ENCODE measurements around the gene MEIS2.

The MEIS2 gene

DNA sequence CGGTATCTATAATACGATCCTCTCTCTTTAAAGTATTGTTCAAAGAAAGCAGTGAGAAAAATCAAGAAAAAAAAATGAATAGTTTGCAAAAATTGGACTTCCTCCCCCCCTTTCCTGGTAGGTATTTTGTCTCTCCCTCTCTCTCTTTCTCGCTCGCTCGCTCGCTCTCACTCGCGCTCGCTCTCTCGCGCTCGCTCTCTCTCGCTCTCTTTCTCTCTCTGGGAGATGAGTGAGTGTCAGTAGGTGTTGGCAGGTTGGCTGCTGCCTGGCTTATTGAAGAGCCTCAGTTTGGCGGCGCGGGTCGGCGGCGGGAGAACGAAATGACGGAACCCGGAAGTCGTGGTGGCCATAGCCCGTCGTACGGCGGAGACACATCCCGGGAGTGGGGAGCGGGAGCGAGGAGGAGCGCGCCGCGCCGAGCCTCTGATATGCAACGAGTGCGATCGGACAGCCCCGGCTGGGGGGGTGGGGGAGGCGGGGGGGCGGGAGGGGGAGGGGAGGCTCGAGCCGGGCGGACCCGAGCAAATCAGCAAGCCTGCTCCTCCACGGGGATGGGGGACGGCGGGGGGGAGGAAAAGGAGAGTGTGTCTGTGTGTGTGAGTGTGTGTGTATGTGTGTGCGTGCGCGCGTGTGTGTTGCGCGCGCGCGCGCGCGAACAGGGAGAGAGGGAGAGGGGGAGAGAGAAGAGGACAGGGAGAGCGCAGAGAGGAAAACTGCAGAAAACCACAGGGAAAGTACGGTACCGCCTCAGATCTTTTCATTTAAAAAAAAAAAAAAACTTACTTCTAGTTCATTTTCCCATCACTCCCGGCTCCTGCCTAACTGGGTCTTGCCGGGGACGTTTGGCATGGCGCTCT lies at the start of gene MEIS2:
Gene MEIS2 (minus strand): TSS at position 441 of the 857 bp plus-strand sequence. CDS start 1,083 bp downstream, outside the sequence.
- peak; percentile 95 for DNase-seq

DNA sequence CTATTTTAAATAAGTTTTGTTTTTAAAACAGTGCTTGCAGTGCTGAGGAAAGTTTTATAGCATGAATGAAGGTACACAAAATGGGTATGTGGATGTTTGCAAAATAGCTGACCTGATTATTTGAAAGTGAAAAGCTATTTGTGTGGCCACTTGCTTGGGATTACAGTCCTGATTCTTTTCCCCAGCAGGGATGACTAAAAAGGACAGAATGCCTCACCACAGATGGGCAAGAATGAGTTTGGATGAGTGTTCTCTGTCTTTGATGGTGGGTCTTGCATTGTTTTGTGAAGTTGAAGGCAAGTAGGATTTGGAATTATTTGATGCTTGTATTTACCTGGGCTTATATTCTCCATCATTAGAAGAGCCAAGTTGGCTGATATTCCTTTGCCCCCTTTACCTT lies 48.8 kb upstream of the MEIS2 start:
- DNase-seq = no peak

DNA sequence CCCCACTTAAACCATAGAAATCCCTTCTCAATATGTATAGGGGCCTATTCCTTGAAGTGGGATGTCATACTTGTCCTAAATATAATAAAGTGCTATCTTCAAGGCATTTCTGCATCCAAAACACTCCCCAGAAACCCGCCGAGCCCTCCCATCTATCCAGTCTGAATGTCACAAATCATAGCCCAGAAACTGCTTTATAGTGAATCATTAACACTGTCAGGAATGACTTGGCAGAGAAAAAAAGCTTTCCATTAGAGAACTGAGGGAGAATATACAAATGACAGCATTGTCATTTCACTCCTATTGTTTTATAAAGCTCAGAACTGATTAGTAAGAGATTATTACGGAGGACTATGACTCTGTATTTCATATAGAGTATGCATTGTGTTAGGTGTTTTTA lies 48.4 kb upstream of the MEIS2 start:
- DNase-seq = no peak

DNA sequence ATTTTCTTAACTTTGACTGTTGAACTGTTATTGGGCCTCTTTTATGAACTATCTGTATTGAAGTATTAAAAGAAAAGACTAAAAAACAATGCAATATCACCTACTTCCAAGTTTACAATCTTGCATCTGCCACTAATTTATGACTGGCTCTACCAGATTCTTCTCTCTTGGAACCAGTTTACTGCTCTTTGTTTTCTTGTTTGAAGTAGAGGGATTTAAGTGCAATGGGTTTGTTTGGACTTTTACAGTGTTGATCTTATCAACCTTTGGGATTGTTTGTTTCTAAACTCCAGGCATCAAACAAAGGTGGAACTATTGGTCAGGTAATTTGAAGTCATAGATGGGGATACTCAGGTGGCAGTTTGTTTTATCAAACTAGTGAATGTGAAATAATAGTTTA lies 43.0 kb upstream of the MEIS2 start:
- DNase-seq = no peak

DNA sequence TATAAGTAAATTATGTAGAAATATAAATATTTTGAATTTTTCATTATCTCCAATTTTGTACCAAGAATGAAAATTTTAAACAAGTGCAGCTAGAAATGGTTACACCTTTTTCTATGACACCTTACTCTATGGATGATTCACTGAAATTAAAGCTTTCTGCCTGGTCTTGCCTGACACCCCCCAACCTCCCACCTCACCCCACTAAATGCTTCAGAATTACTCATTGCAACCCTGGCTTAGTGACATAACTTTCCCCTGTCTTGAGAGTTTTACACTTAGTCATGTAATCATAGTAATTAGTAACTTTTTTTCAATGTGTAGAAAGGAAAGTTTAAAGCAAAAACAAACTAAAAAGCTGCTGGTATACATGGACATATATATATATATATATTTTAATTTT lies 42.0 kb upstream of the MEIS2 start:
- no peak for DNase-seq

DNA sequence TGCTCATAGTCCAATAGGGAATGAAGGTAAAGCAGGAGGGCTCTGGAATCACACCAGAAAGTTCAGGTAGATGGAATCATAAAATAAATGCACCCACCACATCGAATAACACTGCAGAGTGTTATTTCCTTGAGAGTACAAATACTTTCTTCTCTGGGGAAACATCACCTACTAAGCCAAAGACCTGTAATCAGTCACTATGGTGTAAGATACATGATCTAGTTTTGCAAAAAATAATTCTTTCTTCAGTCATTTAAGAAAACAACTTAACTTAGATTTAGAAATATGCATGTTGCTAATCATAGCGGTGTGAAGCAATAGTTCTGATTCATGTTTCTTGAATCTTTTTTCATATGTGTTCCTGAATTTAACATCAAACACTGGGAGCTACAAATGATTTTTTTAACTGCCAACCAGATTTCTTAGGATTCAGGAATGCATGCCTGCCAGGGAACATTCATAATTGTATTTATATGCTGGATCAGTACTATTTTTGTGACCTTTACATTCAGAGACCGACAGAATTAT lies 40.2 kb upstream of the MEIS2 start:
- no peak for DNase-seq

DNA sequence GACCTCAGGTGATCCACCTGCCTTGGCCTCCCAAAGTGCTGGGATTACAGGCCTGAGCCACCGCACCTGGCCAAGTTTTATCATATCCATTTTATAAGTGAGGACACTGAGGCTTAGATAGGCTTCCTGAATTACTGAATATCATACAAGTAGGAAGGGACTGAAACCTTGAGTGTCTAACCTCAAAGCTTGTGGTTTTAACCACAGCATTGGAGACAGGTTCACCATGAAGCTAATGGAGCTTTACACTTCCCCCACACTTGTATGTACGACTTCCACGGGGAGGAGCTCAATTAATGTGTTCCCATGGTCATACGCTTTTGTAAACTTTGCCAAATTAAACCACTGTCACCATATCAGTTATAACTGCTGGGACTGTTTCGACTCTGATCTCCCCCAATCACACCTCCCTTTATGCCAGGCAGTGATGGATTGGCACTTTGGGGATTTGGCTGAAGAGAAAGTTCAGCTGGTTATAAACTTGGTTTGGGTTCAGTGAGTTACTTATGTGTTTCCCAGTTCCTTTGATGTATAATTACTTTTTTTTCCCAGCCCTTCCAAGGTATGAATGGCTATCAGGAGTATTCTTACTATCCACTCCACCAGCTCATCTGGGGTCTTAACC lies 38.4 kb upstream of the MEIS2 start:
- DNase-seq = peak; percentile 43

DNA sequence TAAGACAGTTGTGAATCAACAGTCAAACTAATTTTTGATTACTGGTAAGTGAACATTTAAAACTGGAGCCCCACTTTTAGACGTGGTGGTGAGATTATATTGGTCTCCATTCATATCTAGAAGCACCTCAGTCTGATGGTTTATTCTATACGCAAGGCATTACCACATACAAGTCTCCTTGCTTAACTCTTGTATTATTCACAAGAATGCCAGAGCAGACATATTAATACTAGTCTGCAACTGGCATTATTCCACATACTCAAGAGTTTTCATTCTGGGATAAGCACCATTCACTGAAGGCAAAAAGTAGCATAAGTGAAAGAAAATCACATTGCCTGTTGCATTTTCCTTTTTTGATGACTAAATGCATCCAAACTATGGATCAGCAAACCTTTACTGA lies 36.9 kb upstream of the MEIS2 start:
- DNase-seq = no peak

DNA sequence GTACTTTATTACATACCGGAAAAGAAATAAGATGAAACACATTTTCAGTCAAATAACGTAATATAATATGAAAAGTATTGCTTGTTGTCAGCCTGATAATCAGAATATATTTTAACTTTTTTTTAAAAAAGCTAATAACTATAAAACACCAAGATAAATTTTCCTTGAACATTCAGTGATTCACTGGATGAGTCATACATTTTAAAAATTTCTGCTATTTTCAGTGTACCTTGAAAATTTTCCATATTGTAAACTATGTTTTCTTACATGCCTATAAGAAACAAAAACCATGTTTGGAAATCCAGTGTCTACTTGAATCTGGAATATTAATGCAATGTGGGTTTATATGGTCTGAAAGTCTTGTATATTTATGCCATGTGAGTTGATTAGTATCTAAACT lies 36.3 kb upstream of the MEIS2 start:
- no peak for DNase-seq

DNA sequence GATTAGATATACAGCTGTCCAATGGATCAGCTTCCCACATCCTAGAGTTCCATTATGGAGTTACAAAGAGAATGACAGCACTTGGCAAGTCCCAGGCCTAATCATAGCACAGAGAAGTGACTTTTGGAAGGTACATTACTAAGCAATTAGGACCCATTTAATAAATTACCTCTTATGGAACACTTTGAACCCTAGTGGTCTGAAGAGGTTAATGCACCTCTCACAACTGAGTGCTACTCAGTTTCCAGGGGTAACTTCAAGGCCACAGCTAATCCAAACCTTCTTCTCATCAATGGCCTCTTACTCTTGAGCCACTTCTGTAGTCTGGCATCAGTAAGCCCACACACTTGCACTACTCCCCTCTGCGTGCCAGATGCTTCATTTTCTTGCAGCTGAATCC lies 34.9 kb upstream of the MEIS2 start:
- DNase-seq = peak; percentile 31

DNA sequence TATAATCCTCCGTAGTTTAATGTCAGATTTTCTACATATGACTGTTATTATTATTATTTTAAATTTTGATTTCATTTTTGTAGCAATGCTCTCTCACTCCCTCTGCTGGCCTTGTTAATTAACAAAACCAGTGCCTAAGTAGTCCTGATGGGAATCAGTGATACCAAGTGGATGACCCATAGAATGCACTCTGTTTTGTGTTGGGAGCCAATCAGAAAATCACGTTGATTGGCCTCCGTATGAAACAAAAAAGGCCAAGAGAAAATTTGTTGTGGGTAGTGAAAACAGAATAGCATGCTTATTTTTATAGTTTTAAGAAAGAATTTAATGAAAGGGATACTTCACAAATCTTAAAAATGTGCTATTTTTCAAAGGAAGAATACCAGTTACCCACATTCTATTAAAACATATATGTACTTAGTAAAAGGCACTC lies 34.4 kb upstream of the MEIS2 start:
- DNase-seq = peak; percentile 63

DNA sequence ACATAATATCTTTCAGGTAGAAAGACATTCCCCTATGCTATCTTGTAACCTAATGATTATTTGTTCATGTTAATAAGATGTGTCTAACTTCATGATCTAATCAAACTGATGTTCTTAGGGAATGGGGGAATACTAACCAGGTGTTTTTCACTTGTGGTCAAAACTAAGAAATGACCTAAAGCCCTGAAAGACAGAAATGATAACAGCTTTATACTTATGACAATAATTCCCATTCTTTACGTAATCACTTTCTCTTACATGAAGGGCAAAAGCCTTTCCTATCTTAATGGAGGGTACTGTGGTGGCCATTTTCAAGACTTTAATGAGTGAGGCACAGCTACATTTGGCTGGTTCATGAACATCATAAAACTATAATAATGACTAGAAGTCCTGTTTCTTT lies 33.9 kb upstream of the MEIS2 start:
- peak; percentile 52 for DNase-seq

DNA sequence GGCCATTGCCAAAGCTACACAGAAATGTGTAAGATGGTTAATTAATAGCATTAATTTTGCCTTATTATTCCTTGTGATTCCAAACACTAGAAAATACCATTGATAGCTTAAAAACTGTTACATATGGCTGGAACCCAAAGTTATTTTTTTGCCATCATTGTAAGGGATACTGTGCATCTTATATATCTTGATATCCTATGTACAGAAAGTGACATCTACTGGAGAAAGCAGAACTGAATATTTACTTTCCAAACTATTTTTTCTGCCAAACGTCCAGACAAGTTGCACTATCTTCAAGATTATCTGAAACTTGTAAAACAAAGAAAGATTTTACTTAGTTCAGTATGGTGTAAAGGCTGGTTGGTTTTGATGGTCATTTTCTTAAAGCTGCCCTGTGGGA lies 33.3 kb upstream of the MEIS2 start:
- DNase-seq = peak; percentile 64

DNA sequence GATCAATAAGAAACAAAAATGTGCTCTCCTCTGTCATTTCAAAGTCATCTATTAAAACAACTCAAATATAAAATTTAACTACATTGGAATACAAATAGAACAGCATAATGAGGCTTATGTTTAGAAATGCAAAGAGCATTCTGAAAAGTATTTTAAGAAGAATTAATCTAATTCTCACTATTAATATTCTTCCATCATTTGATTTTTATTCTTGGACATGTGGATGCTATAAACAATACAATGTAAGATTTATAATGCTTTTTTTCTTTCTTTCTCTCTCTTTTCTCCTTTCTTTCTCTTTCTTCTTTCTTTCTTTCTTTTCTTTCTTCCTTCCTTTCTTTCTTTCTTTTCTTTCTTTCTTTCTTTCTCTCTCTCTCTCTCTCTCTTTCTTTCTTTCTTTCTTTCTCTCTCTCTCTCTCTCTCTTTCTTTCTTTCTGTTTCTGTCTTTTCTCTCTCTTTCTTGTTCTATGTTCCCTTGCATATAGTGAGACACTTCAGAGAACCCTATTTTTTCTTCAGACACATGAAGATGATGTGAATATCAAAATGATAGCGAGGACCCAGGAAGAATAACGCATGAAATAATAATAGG lies 32.6 kb upstream of the MEIS2 start:
- DNase-seq = no peak

DNA sequence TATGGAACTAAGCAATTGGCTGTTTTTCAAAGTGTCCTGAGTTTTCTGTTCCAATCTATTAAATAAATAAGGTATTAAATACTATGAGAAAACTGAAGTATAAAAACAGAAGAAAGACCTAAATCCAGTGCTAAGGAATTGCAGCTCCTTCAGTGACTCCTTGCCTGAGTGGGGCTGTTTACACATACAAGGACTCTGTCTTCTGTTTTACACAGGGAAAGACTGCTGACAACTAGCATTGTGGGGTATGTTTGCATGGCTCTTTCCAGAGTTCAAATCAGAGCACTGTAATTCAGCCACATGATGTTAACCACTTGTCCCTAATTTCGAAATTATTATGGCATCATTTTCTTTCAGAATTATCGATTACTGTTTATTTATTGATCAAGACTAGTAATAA lies 31.3 kb upstream of the MEIS2 start:
- no peak for DNase-seq

DNA sequence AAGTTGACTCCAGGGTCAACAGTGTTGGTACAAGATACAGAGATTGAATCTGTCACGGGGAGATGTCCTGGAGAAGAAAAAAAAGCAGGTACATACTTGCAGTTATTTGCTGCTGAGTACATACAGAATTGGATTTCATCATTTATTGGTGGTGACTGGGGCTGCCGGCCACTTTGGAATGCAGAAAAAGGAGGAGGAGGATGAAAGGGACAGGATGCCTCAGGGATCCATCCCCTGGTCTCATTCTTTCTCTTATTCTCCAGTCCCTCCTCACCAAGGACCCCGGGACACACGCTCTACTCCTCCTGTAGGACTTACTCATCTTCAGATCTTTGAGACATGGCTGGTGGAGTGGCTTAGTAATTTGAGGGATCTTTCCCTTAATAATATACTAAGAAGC lies 30.0 kb upstream of the MEIS2 start:
- peak; percentile 19 for DNase-seq

DNA sequence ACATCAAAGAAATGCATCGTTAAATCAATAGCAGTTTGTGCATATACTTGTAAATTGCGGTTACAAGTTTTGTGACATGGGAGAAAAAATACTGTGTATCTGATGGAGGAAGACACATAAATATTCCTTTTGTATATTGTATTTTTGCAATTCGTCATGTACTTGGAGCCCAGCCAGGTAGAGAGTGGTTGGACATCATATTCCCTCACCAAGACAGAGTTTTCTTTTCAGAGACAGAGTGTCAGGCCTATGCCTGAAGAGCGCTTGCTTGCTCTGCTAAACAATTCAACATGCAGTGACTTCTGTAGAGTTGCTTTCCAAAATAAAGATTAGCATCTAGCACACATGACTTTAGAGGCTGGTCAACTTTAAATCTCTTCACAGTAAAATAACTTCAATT lies 24.8 kb upstream of the MEIS2 start:
- no peak for DNase-seq

DNA sequence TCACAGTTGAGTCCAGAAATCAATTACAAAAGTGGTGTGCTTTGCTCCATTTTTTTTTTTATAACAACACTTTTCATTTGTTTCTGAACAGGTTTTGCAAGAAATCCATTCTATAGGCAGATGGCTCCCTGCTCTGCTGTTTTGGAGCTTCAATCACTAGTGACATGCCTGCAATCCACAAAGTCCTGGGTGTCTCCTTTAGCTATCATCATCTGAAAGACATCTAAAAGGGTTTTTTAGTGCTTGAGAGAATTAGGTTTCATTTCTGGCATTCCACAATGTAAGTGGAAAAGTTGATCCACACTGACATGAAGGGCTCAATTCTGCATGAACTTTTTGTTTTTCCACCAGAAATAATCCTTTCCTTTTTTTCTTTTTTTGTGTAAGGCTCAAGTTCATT lies 24.0 kb upstream of the MEIS2 start:
- no peak for DNase-seq

DNA sequence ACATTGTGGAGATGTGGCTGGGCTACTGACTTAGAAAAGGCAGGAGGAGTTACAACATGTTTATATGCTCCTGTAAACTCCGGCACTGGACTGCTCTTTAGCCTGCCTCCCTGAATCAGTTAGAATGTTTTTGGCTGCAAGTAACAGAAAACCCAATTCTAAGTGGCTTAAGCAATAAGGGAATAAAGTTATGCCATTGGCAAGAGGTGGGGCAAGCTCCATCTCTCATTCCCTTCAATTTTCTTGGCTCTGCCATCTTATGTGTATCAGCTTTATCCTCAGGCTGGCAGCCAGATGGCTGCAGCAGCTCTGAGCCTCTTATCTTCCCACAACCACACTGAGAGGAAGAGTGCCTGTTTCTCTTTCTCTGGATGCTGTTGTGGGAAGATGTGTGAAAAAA lies 22.4 kb upstream of the MEIS2 start:
- DNase-seq = no peak

DNA sequence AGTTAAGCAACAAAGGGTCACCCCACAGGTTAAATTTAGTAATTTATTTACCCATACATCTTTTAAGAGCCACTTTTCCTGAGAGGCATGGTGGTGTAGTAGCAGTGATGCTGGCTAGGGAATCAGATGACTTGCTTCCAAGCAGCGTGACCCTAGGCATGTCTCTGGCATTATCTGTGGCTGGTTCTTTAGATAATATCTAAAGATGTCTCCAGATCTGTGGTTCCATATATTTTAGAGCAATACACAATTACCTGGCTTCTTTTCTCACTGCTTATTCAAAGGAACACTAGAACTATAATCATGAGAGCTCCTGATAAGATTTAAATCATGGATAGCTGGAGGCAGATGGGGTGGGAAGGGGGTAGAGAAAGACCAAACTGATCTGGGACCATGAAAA lies 21.1 kb upstream of the MEIS2 start:
- DNase-seq = no peak

DNA sequence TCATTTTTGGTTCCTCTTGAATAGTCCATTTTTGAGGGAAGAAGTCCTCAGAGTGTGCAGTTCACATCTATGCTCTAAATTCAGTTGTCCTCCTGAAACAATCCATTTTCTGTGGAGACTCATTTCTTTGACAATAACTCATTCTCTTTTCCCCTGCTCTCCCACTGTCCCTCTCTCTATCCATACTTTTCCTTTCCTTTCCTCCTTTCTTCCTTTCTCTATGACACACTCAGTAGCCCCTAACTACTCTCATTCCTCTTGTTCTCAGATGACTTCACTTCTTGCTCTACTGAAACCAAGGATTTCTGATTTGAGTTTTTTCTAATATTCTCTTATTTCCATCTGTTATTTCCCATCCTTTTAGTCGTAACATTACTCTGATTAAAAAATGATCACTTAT lies 16.7 kb upstream of the MEIS2 start:
- no peak for DNase-seq

DNA sequence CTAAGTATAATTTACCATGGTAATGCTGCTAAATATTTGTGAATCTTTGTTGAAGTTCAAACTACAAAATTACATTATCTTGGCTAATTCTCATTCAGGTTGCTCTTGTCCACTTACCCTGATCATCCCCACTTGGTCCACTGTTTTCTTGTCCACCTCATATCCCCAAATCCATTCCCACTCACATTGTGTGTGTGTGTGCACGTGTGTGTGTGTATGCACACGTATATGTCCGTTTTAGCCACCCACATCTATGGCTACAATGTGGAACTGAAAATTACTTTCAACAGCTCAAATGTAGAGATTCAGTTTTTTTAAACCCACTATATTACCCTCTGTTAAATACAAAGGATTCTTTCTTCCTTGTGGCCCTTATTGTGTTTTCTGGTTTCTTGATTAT lies 15.2 kb upstream of the MEIS2 start:
- DNase-seq = no peak

DNA sequence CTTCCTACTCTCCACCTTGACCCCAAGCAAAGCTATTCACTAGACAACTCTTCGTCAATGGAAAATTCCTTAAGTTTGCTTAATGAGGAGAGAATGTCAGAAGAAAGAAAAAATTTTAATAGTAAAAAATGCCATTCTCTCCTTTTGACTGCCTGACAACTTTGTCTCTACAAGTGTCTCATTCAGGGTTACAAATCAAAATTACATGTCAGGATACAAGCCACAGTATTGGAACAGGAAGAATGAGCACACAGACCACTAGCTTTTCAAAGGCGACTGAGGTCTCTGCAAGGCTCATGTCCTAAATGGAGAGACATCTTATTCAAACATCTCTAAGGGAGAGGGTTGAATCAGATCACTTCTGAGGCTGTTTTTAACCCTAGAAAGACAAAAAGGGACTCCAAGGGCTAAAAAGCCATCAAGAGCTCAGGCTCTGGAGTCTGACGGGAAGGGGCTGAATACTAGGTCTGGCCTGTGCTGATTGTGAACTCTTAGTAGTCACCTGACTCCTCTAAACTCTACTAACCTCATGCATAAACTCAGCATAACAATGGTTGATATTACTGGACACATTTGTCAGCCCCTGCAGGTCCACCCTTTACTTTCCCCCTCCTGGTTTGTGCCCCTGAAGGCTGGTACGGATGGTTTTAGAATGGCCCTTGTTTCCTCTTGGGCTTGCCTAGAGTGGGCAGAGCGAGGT lies 12.8 kb upstream of the MEIS2 start:
- no peak for DNase-seq

Data from OCI-M1 (cell line).